Endodermal cell (in vitro differentiated cells): Measurements from ENCODE around the gene IL36G. TPM values are rescaled to one million over a fixed set of nuclear protein-coding genes. Genes with fewer than 3 reads are reported as not detected.

Experiments
- DNase-seq: peaks from one replicate; pipeline ENCODE4 v3.0.0-alpha.2; 2017
- H3K27ac ChIP-seq: 2 replicates; pipeline ENCODE4 v1.5.1; 2013; ENCODE audit warnings: mild to moderate bottlenecking, low read depth, low read length, moderate library complexity
- H3K27me3 ChIP-seq: 2 replicates; pipeline ENCODE4 v1.6.1; 2013; ENCODE audit warnings: mild to moderate bottlenecking, low read length, moderate library complexity; ENCODE audit not compliant: insufficient read depth, control insufficient read depth, poor library complexity, severe bottlenecking
- H3K36me3 ChIP-seq: 2 replicates; pipeline ENCODE4 v1.7.0; 2013; ENCODE audit warnings: mild to moderate bottlenecking, low read length, moderate library complexity; ENCODE audit not compliant: control insufficient read depth, insufficient read depth
- H3K4me1 ChIP-seq: one replicate; pipeline ENCODE4 v1.7.0; 2013; ENCODE audit warnings: low read length; ENCODE audit not compliant: control insufficient read depth, insufficient read depth
- H3K4me3 ChIP-seq: 2 replicates; pipeline ENCODE4 v1.5.1; 2013; ENCODE audit warnings: mild to moderate bottlenecking, low read length, moderate library complexity
- H3K9ac ChIP-seq: 2 replicates; pipeline ENCODE4 v1.6.1; 2013; ENCODE audit warnings: mild to moderate bottlenecking, low read length, moderate library complexity; ENCODE audit not compliant: poor library complexity, severe bottlenecking; ENCODE audit errors: extremely low read depth
- H3K9me3 ChIP-seq: 2 replicates; pipeline ENCODE4 v1.6.1; 2013; ENCODE audit warnings: mild to moderate bottlenecking, low read length, moderate library complexity; ENCODE audit not compliant: control insufficient read depth
- H3K27ac Mint-ChIP-seq: 2 replicates; pipeline ENCODE4 v1.8.0; 2020; ENCODE audit warnings: mixed read lengths
- H3K27me3 Mint-ChIP-seq: 2 replicates; pipeline ENCODE4 v1.8.0; 2021; ENCODE audit warnings: mild to moderate bottlenecking, mixed read lengths; ENCODE audit not compliant: insufficient read depth
- H3K36me3 Mint-ChIP-seq: 2 replicates; pipeline ENCODE4 v1.8.0; 2020; ENCODE audit warnings: low read depth, mixed read lengths
- H3K4me1 Mint-ChIP-seq: 2 replicates; pipeline ENCODE4 v1.8.0; 2020; ENCODE audit warnings: mixed read lengths
- H3K4me3 Mint-ChIP-seq: 2 replicates; pipeline ENCODE4 v1.8.0; 2020; ENCODE audit warnings: mild to moderate bottlenecking, moderate library complexity, mixed read lengths
- H3K9me3 Mint-ChIP-seq: 2 replicates; pipeline ENCODE4 v1.8.0; 2020; ENCODE audit warnings: mild to moderate bottlenecking, mixed read lengths
- CTCF ChIP-seq: fragments of 200-600 bp; sonication (generic); conservative IDR thresholded peaks from 2 replicates; pipeline ENCODE4 v1.5.0; 2021; ENCODE audit warnings: antibody characterized with exemption, mild to moderate bottlenecking
- WGBS, 2 experiments: methylation state at CpG; one replicate each; pipeline versions ENCODE4 v1.1.5 to v1.1.7; 2013; ENCODE audit warnings: missing lambda C conversion rate in 2 of 2, mixed read lengths in 1 of 2; ENCODE audit not compliant: insufficient coverage in 1 of 2, insufficient read length in 1 of 2; 5-methylcytosine and 5-hydroxymethylcytosine counted together
- total RNA-seq, 2 donors: library from RNA; stranded (reverse); fragmentation: NEBNext Ultra II Directional in 1 of 2; extraction: Animal tissue kit (Norgen Biotek cat#: 25700) in 1 of 2; gene quantifications; 2 replicates in 1 of 2; 3 replicates in 1 of 2; pipeline ENCODE4 v1.2.1, GENCODE V29; 2021

Gene IL36G
- total RNA-seq, 2 donors from 2014 or later: not detected

- no peaks in the 10 kb centered on the region for H3K4me1 Mint-ChIP-seq
- Histone ChIP-seq H3K9ac (no peak overlapping the region), H3K27me3 (peaks cover 16% of the 10 kb centered on the region), H3K9me3 (peaks cover 15% of the 10 kb centered on the region), H3K36me3 (no peaks in the 10 kb centered on the region), H3K4me1 (no peaks in the 10 kb centered on the region), H3K27ac (no peak overlapping the region), H3K4me3 (no peak overlapping the region)
- peaks cover 17% of the 10 kb centered on the region for H3K9me3 Mint-ChIP-seq
- H3K4me3 Mint-ChIP-seq: no peak overlapping the region
- no peaks in the 10 kb centered on the region for H3K36me3 Mint-ChIP-seq
- TF ChIP-seq CTCF: no peak
- no peak for DNase-seq
- peaks cover 13% of the 10 kb centered on the region for H3K27me3 Mint-ChIP-seq
- no peak overlapping the region for H3K27ac Mint-ChIP-seq
- 91 to 94% methylated on average over 13 to 14 of the region's 14 CpGs for WGBS, 2 experiments
Observed at GRCh38 chr2:112995346-112995920, 17.6 kb downstream of the IL36G start.

- no peak for TF ChIP-seq CTCF
- WGBS, 2 experiments: 85 to 86% methylated on average over 4 to 6 of the region's 6 CpGs
- Mint-ChIP-seq H3K9me3 (peaks cover 29% of the 10 kb centered on the region), H3K27me3 (peaks cover 15% of the 10 kb centered on the region), H3K4me3 (no peak overlapping the region), H3K36me3 (no peaks in the 10 kb centered on the region), H3K4me1 (no peaks in the 10 kb centered on the region), H3K27ac (no peak overlapping the region)
- Histone ChIP-seq H3K4me3 (no peak overlapping the region), H3K27me3 (peaks cover 16% of the 10 kb centered on the region), H3K4me1 (no peaks in the 10 kb centered on the region), H3K9me3 (peaks cover 26% of the 10 kb centered on the region), H3K9ac (no peak overlapping the region), H3K36me3 (no peaks in the 10 kb centered on the region), H3K27ac (no peak overlapping the region)
- DNase-seq: no peak
Observed at GRCh38 chr2:112996635-112997034, 18.8 kb downstream of the IL36G start.

GRCh38 chr2:112997151-112997550 lies 19.3 kb downstream of the IL36G start:
- Histone ChIP-seq H3K27ac (no peak overlapping the region), H3K4me3 (no peak overlapping the region), H3K27me3 (peaks cover 16% of the 10 kb centered on the region), H3K4me1 (no peaks in the 10 kb centered on the region), H3K36me3 (no peaks in the 10 kb centered on the region), H3K9ac (no peak overlapping the region), H3K9me3 (peaks cover 25% of the 10 kb centered on the region)
- no peak overlapping the region for H3K27ac Mint-ChIP-seq
- peaks cover 15% of the 10 kb centered on the region for H3K27me3 Mint-ChIP-seq
- WGBS, 2 experiments: 50% methylated on average over 1 of the region's 1 CpG; no CpG with 5 or more reads in 1 of the 2 experiments
- peaks cover 29% of the 10 kb centered on the region for H3K9me3 Mint-ChIP-seq
- no peak for TF ChIP-seq CTCF
- no peak overlapping the region for H3K4me3 Mint-ChIP-seq
- no peaks in the 10 kb centered on the region for H3K4me1 Mint-ChIP-seq
- H3K36me3 Mint-ChIP-seq: no peaks in the 10 kb centered on the region
- DNase-seq: no peak
